HEK293 (cell line): ENCODE measurements around the gene SOX6.

ENCODE experiments used
- CTCF ChIA-PET: fragments of 350-600 bp; formaldehyde crosslinking; extraction: SDS; loops from one replicate; lab custom pipeline; 2021; ENCODE audit warnings: antibody characterized with exemption; lab: Yijun Ruan, JAX
- POLR2A ChIA-PET: fragments of 300-600 bp; formaldehyde crosslinking; extraction: SDS; loops from one replicate; lab custom pipeline; 2020; ENCODE audit warnings: antibody characterized with exemption, inconsistent platforms; lab: Yijun Ruan, JAX
- H3K27ac ChIP-seq: fragments of 200-500 bp; sonication (Bioruptor generic); 2 replicates; pipeline ENCODE4 v1.5.1; 2014; ENCODE audit warnings: low read depth, low read length, control low read depth, inconsistent platforms; ENCODE audit errors: extremely low read depth
- H3K36me3 ChIP-seq, 2 experiments: fragments of 200-500 bp in 1 of 2; sonication (Bioruptor generic) in 1 of 2; 1 replicate in 1 of 2; 2 replicates in 1 of 2; pipeline ENCODE4 v1.5.1; 2014 to 2017; ENCODE audit warnings: inconsistent platforms in 2 of 2, low read length in 2 of 2; ENCODE audit not compliant: control insufficient read depth in 2 of 2, insufficient read depth in 1 of 2
- H3K4me1 ChIP-seq: fragments of 200-500 bp; sonication (Bioruptor generic); 2 replicates; pipeline ENCODE4 v1.5.1; 2014; ENCODE audit warnings: mild to moderate bottlenecking, low read length, inconsistent platforms; ENCODE audit not compliant: control insufficient read depth, insufficient read depth
- H3K4me3 ChIP-seq: 2 replicates; pipeline ENCODE4 v1.5.1; 2011; ENCODE audit warnings: low read depth, mild to moderate bottlenecking, control low read depth, low read length, moderate library complexity
- H3K9me3 ChIP-seq: fragments of 200-500 bp; sonication (Bioruptor generic); 2 replicates; pipeline ENCODE4 v1.5.1; 2014; ENCODE audit warnings: low read depth, low read length, inconsistent platforms; ENCODE audit not compliant: control insufficient read depth, insufficient read depth
- ELK4 ChIP-seq: IDR thresholded peaks from 2 replicates; pipeline ENCODE4 v1.6.1; 2011; ENCODE audit warnings: mild to moderate bottlenecking, low read depth, low read length, borderline replicate concordance
- GFI1B ChIP-seq: fragments of 450-650 bp; formaldehyde crosslinking; IDR thresholded peaks from 2 replicates; pipeline ENCODE4 v1.5.1; 2016; ENCODE audit warnings: missing biosample characterization, missing genetic modification characterization
- GLI4 ChIP-seq: fragments of 450-650 bp; formaldehyde crosslinking; IDR thresholded peaks from 2 replicates; pipeline ENCODE4 v1.5.1; 2016; ENCODE audit warnings: missing biosample characterization, missing genetic modification characterization
- PRDM6 ChIP-seq: fragments of 450-650 bp; formaldehyde crosslinking; IDR thresholded peaks from 2 replicates; pipeline ENCODE4 v1.5.1; 2017; ENCODE audit warnings: missing biosample characterization, missing genetic modification characterization
- SCRT1 ChIP-seq: fragments of 450-650 bp; formaldehyde crosslinking; IDR thresholded peaks from 2 replicates; pipeline ENCODE4 v1.5.1; 2016; ENCODE audit warnings: missing biosample characterization, missing genetic modification characterization, borderline replicate concordance
- SP2 ChIP-seq: fragments of 450-650 bp; formaldehyde crosslinking; IDR thresholded peaks from 2 replicates; pipeline ENCODE4 v1.5.1; 2016; ENCODE audit warnings: missing biosample characterization, missing genetic modification characterization
- YY1 ChIP-seq: fragments of 450-650 bp; formaldehyde crosslinking; IDR thresholded peaks from 2 replicates; pipeline ENCODE4 v1.5.1; 2018; ENCODE audit warnings: missing biosample characterization, missing genetic modification characterization
- YY2 ChIP-seq: fragments of 450-650 bp; formaldehyde crosslinking; IDR thresholded peaks from 2 replicates; pipeline ENCODE4 v1.5.1; 2016; ENCODE audit warnings: missing biosample characterization, missing genetic modification characterization
- ZBTB20 ChIP-seq: fragments of 450-650 bp; formaldehyde crosslinking; IDR thresholded peaks from 2 replicates; pipeline ENCODE4 v1.5.1; 2016; ENCODE audit warnings: missing biosample characterization, missing genetic modification characterization
- ZNF146 ChIP-seq: fragments of 450-650 bp; formaldehyde crosslinking; IDR thresholded peaks from 2 replicates; pipeline ENCODE4 v1.5.1; 2016; ENCODE audit warnings: missing biosample characterization, missing genetic modification characterization
- ZNF274 ChIP-seq, 2 experiments: fragments of 200-500 bp in 1 of 2; fragments of 450-650 bp in 1 of 2; sonication (Bioruptor generic) in 1 of 2; formaldehyde crosslinking in 1 of 2; IDR thresholded peaks; 2 replicates each; pipeline versions ENCODE4 v1.5.1 to v1.6.1; 2014 to 2016; ENCODE audit warnings: borderline replicate concordance in 1 of 2, inconsistent platforms in 1 of 2, low read length in 1 of 2, missing biosample characterization in 1 of 2, missing genetic modification characterization in 1 of 2
- ZNF362 ChIP-seq: fragments of 450-650 bp; formaldehyde crosslinking; IDR thresholded peaks from 2 replicates; pipeline ENCODE4 v1.5.1; 2016; ENCODE audit warnings: missing biosample characterization, missing genetic modification characterization
- ZNF394 ChIP-seq: fragments of 450-650 bp; formaldehyde crosslinking; IDR thresholded peaks from 2 replicates; pipeline ENCODE4 v1.5.1; 2016; ENCODE audit warnings: missing biosample characterization, missing genetic modification characterization, mild to moderate bottlenecking, moderate library complexity, borderline replicate concordance
- ZNF398 ChIP-seq: fragments of 450-650 bp; formaldehyde crosslinking; IDR thresholded peaks from 2 replicates; pipeline ENCODE4 v1.5.1; 2017; ENCODE audit warnings: missing biosample characterization, missing genetic modification characterization
- ZNF473 ChIP-seq: fragments of 450-650 bp; formaldehyde crosslinking; IDR thresholded peaks from 2 replicates; pipeline ENCODE4 v1.5.1; 2017; ENCODE audit warnings: missing biosample characterization, missing genetic modification characterization
- ZNF518A ChIP-seq: fragments of 450-650 bp; formaldehyde crosslinking; conservative IDR thresholded peaks from 2 replicates; pipeline ENCODE4 v1.5.1; 2016; ENCODE audit warnings: low read depth, missing biosample characterization, missing genetic modification characterization
- ZNF549 ChIP-seq: fragments of 450-650 bp; IDR thresholded peaks from 2 replicates; pipeline ENCODE4 v1.5.1; 2018; ENCODE audit warnings: missing biosample characterization, missing genetic modification characterization, mild to moderate bottlenecking, inconsistent platforms, moderate library complexity
- ZNF792 ChIP-seq: fragments of 450-650 bp; formaldehyde crosslinking; IDR thresholded peaks from 2 replicates; pipeline ENCODE4 v1.5.1; 2016; ENCODE audit warnings: missing biosample characterization, missing genetic modification characterization
- ZNF843 ChIP-seq: fragments of 450-650 bp; formaldehyde crosslinking; IDR thresholded peaks from 2 replicates; pipeline ENCODE4 v1.5.1; 2016; ENCODE audit warnings: missing biosample characterization, missing genetic modification characterization

The SOX6 gene

GRCh38 chr11:16166571-16166970, 189.8 kb downstream of the SOX6 start (continued):
- TF ChIP-seq ZNF518A (tag by site-specific recombination) = no peak
- TF ChIP-seq ZNF274 (IDR thresholded peaks at IDR 0.05; ENCODE audit: low read length) = no peak
- TF ChIP-seq ZNF274 (tag by site-specific recombination; IDR thresholded peaks at IDR 0.05; ENCODE audit: borderline replicate concordance) = no peak
- no peak for TF ChIP-seq ZNF843 (tag by site-specific recombination)
- no peak for TF ChIP-seq ZBTB20 (tag by site-specific recombination)
- TF ChIP-seq ZNF362 = no peak
- TF ChIP-seq GLI4 = no peak
- TF ChIP-seq GFI1B (tag by site-specific recombination) = no peak
- no peak for TF ChIP-seq ZNF792
- TF ChIP-seq ZNF473 (tag by site-specific recombination) = no peak

GRCh38 chr11:16160146-16160545, 196.2 kb downstream of the SOX6 start:
- ChIA-PET CTCF (no interaction called here), POLR2A (no interaction called here)
- TF ChIP-seq ZNF549 (tag by site-specific recombination) = no peak
- no peak for TF ChIP-seq SCRT1 (tag by site-specific recombination)
- no peak for TF ChIP-seq PRDM6
- no peak for TF ChIP-seq SP2 (tag by site-specific recombination)
- TF ChIP-seq ZNF394 (tag by site-specific recombination) = no peak
- TF ChIP-seq YY2 (tag by site-specific recombination) = no peak
- no peak for TF ChIP-seq ZNF398 (tag by site-specific recombination)
- no peak for TF ChIP-seq YY1 (tag by site-specific recombination)
- TF ChIP-seq ELK4 = no peak
- no peak for TF ChIP-seq ZNF146 (tag by site-specific recombination)
- Histone ChIP-seq H3K27ac (no peak overlapping the region), H3K4me1 (no peaks in the 10 kb centered on the region), H3K4me3 (no peak overlapping the region), H3K36me3 (no peaks in the 10 kb centered on the region), H3K9me3 (no peaks in the 10 kb centered on the region)
